ENCODE measurements around the gene PGAP3.

GRCh38 chr17:39677542-39678339, 10.1 kb downstream of the PGAP3 start:
- no peak for TF ChIP-seq CTCF (IDR thresholded peaks at IDR 0.05; ENCODE audit: low read length)
- TF ChIP-seq EZH2 (IDR thresholded peaks at IDR 0.05; ENCODE audit: borderline replicate concordance, low read length), result no peak
